LoVo (cell line): Measurements from ENCODE around the gene HOXD9.

Experiments
- DNase-seq: peaks from one replicate; pipeline ENCODE4 v3.0.0-alpha.2; 2016; ENCODE audit warnings: low spot score

HOXD9 gene

GRCh38 chr2:176085861-176086771 lies 36.4 kb upstream of the HOXD9 start:
- DNase-seq, result no peak

DNA sequence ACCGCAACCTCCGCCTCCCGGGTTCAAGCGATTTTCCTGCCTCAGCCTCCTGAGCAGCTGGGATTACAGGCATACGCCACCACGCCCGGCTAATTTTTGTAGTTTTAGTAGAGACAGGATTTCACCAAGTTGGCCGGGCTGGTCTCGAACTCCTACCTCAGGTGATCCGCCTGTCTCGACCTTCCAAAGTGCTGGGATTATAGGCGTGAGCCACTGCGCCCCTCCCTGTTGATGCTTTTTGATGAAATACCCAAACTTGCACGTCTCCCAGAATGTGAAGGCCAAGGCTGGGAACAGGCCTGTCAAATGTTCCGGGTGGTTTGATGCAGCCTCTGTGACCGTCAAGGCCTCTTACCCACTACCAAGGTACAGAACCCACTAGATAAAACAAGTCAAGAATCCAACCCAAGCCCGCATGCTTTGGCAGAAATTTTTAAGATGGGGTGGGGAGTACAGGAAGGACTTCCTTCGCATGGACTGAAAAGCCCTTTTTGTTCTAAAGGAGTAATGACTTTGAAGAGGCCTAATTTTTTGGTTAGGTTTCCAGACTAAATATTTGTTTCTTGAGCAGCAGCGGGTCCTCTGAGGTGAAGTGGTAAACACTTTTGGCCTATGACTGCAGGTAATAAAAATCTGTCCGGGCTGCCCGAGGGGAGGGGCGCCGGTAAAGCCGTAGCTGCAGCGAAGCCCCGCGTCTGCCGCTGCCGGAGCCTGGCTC lies 35.0 kb upstream of the HOXD9 start:
- no peak for DNase-seq

DNA sequence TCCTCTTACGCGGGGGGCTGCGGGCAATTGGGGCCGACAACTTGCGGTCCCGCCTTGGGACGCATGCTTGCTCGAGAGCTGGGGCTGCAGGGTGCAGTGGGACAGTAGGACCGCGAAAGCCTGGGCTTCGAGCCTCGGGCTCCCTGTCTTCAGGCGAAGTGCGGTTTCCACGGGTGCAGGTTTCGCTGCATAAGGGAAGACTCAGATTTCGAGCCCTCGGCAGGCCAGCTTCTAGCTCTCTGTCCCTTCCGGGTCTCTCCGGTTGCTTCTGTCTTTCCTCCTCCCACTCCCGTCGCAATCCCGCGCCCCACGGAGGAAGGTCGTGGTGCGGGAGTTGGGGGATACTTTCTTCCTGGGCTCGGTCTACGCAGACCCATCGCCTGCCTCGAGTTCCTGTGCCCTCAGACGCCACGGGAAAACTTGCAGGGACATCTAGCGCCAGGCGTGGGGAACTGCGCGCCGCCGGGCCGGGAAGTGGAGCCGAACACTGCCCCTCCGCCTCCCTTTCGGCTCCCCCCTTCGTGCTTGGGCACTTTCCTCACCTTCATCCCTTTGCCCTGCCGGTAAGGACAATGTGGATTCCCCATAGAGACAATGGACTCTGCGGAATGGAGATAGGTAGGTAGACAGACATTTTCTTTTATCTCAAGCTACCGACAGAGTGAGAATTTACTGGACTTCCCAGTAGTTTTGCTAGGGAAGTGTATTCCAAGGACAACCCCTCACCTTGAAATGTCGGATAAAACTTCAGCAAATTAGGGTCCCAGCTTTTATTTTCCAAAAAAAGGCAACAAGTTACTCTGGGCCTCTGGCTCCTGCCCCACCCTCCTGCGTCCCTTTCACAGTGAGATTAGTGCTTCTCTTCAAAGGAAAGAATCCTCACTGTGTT lies 34.2 kb upstream of the HOXD9 start:
- peak; percentile 61 for DNase-seq

- no peak for DNase-seq
Measured at GRCh38 chr2:176088937-176089842, 33.3 kb upstream of the HOXD9 start.

GRCh38 chr2:176089843-176090395 lies 32.6 kb upstream of the HOXD9 start:
- DNase-seq, result no peak

DNA sequence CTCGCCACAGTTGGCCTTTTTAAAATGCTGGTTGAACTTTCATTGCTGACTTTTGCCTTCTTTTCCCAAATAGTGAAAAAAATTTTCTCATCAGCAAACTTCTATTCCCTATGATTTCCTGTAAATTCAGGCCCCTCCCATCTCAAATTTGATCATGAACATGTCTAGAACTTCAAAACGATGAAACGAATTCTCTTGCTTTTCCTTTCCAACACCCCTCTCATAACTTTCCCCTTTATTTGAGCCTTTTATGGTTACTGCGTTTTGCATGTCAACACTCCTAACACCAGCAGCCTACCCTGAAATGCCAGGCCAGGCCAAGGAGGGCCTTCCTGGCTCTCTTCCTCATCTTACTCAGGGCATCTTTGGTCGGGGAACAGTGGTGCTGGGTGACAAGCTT lies 31.7 kb upstream of the HOXD9 start:
- no peak for DNase-seq

DNA sequence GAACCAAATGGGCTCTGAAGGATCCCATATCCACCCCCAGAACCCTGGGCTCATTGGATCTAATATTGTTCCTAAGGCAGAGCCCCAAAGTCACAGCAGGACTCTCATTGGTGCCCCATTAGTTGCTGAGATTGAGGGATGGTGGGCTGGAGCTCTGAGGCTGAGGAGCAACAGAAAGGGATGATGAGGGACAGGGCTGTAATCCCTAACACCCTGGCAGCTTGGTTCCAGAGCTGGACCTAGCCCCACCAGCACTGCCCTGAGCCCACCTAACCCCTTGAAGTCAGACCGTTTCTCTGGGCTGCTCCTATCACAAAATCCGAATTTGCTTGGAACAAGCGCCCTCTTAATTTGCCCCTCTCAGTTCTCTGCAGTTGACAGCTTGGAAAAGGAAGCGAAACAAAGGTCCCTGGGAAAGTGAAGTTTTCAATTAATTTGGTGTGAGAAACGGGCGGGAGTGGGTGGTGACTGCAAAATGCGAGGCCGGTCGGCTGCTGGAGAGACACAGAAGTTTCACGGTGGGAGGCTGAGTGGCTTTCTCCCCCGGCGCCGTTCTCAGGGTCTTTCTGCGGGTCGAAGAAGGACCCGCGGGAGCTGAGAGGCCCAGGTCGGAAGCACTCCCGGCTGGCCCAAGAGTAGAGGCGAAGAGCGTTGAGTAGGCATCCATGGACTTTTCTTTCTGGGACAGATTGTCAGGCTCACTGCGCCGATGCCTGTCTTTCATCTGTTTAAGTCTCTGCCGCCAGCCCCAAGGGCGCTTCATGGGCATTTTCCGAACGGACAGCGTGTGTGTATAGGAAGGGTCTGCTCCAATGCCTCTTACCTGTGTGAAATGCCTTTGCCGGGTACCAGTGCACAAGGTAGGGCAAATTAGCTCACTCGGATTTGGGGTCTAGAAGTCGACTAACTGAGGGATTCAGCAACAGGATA lies 30.9 kb upstream of the HOXD9 start:
- no peak for DNase-seq

DNA sequence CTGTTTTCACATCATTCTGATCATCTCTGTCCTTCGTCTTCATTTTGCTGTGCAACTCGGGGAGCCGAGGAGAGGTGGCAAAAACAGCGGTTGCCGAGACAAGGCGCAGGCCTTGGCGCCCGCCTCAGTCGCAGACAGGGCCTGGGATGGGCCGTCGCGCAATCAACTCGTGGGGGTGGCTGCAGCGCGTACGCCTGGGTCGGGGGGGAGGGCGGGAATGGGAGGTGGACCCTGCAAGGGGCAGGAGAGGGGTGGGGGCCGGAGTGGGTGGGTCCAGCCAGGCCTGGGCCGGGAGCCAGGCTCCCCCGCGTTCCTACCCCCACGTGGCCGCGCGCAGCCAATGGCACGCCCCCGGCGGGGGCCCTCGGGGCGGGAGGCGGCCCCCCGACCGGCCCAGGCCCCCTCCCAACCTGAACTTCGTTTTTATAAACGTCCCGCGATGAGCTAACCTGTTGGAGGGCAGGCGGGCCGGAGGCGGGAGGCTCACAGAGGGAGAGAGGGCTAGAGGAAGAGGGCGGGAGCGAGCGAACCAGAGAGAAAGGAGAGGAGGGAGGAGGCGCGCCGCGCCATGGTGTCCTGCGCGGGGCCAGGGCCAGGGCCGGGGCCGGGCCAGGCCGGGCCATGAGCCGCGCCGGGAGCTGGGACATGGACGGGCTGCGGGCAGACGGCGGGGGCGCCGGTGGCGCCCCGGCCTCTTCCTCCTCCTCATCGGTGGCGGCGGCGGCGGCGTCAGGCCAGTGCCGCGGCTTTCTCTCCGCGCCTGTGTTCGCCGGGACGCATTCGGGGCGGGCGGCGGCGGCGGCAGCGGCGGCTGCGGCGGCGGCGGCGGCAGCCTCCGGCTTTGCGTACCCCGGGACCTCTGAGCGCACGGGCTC lies 30.0 kb upstream of the HOXD9 start, which contains the start of gene HOXD13:
Gene HOXD13 (plus strand): TSS at position 452 of the 875 bp plus-strand sequence. CDS start 170 bp downstream, at position 622.
- peak; percentile 15 for DNase-seq

- DNase-seq, result peak; percentile 52
Measured at GRCh38 chr2:176093145-176093897, 29.2 kb upstream of the HOXD9 start.

DNA sequence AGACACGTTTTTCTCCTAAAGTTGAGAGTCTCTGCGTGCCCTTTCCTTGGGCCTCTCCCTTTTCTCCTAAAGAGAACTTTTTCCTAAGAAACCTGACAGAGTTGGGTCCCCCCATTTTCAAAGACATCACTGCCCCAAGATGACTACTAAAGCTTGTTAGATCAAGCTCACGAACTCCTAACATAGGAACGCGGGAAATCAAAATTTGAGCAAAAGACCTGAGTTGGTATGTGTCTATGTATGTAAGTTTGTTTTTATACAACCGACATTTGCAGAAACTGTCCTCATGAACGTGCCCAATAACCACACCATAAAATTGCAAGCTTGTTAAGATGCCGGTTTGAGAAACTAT lies 28.6 kb upstream of the HOXD9 start:
- DNase-seq, result no peak

- no peak for DNase-seq
Measured at GRCh38 chr2:176094349-176094748, 28.2 kb upstream of the HOXD9 start.

DNA sequence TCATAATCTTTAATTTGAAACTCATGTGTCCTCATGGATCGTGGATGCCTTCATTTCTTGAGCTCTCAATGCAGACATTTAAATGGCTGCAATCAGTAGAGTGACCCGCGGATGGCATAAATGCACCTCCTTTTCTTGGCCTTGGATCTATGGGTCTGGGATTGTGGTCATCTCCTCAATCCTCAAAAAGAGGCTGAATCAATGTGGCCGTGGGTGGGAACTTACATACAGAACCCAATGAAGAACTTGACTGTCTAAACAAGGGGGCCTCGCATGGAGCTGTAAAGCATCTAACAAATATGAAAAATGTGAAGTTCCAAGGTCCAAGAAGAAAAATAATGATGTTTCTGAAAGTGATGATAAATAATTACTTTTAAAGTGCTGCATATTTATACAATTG lies 27.1 kb upstream of the HOXD9 start:
- DNase-seq, result no peak

GRCh38 chr2:176096243-176096985 lies 26.1 kb upstream of the HOXD9 start:
- DNase-seq, result peak; percentile 22

DNA sequence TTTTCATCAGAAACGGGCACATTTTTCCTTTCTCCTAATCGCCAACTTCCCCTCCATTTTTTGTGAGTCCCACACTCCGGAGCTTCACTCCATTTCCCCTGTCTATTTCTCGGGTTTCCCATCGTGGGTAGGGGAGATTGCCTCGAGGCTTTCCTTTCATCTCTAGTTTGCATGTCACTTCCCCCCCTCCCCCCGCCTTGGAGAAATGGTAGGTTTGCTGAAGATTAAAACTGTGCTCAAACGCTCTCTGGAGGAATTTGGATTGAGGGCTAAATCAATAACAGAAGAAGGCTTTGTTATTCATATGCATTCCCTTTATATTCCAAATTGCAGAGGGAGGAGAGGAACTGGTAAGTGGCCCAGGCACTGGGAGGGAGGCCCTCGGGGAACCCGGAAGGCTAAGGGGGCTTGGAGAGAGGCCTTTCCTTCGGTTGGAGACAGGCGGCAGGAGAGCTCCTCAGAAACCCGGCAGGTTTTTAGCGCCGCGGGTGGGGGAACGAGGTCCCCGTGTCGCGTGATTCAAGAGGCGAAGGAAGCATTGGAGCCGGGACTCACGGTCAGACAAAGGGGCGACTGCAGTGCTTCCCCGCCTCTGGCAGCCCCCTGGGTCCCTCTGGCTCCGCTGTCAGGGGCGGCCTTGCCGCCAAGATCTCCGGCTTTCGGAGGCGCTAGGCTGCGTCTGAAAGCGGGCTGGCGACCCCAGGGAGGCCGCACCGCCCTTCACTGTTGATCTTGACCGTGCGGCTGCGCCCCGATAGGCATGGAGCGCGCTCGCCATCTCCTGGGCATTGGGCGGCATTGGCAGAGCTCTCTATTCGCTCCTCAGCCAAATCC lies 25.3 kb upstream of the HOXD9 start:
- DNase-seq, result peak; percentile 84

GRCh38 chr2:176097820-176098365 lies 24.6 kb upstream of the HOXD9 start:
- DNase-seq, result no peak
